Neuronal stem cell (in vitro differentiated cells): ENCODE data around the gene SLC25A53.

ENCODE experiments used
- DNase-seq: peaks from one replicate; pipeline ENCODE4 v3.0.0-alpha.2; 2013; ENCODE audit warnings: low spot score
- H2AFZ ChIP-seq: one replicate; pipeline ENCODE4 v1.6.1; 2013; ENCODE audit warnings: mild to moderate bottlenecking, low read length, inconsistent platforms
- H2AK5ac ChIP-seq: 2 replicates; pipeline ENCODE4 v1.6.1; 2013; ENCODE audit warnings: low read depth, mild to moderate bottlenecking, inconsistent platforms, low read length, moderate library complexity, mixed read lengths
- H2BK120ac ChIP-seq: 2 replicates; pipeline ENCODE4 v1.6.1; 2013; ENCODE audit warnings: low read depth, mild to moderate bottlenecking, inconsistent platforms, low read length, moderate library complexity, mixed read lengths
- H2BK12ac ChIP-seq: one replicate; pipeline ENCODE4 v1.6.1; 2013; ENCODE audit warnings: low read length, inconsistent platforms
- H2BK15ac ChIP-seq: 2 replicates; pipeline ENCODE4 v1.6.1; 2013; ENCODE audit warnings: mild to moderate bottlenecking, low read length, inconsistent platforms, mixed read lengths
- H2BK5ac ChIP-seq: one replicate; pipeline ENCODE4 v1.6.1; 2013; ENCODE audit warnings: inconsistent platforms, mild to moderate bottlenecking, low read length, moderate library complexity
- H3K14ac ChIP-seq: one replicate; pipeline ENCODE4 v1.6.1; 2013; ENCODE audit warnings: low read length, inconsistent platforms
- H3K18ac ChIP-seq: 2 replicates; pipeline ENCODE4 v1.6.1; 2013; ENCODE audit warnings: low read length, inconsistent platforms
- H3K23ac ChIP-seq: 2 replicates; pipeline ENCODE4 v1.6.1; 2013; ENCODE audit warnings: low read depth, mild to moderate bottlenecking, mixed read lengths, low read length, inconsistent platforms; ENCODE audit not compliant: poor library complexity
- H3K27ac ChIP-seq: replicated peaks from 3 replicates; pipeline ENCODE4 v1.5.1; 2013; ENCODE audit warnings: low read length, inconsistent platforms
- H3K27me3 ChIP-seq, 3 experiments: 2 replicates each; pipeline ENCODE4 v1.6.1; 2013; ENCODE audit warnings: low read length in 3 of 3, mild to moderate bottlenecking in 2 of 3, inconsistent platforms in 1 of 3, low read depth in 1 of 3, mixed read lengths in 1 of 3, moderate library complexity in 1 of 3; ENCODE audit not compliant: control insufficient read depth in 3 of 3, insufficient read depth in 3 of 3
- H3K36me3 ChIP-seq, 2 donors: replicated peaks in 1 of 2; 2 replicates each; pipeline ENCODE4 v1.6.1; 2013; ENCODE audit warnings: low read length in 2 of 2; ENCODE audit not compliant: control insufficient read depth in 2 of 2, insufficient read depth in 2 of 2
- H3K4ac ChIP-seq: 2 replicates; pipeline ENCODE4 v1.6.1; 2013; ENCODE audit warnings: inconsistent platforms, mild to moderate bottlenecking, low read length, moderate library complexity
- H3K4me1 ChIP-seq, 2 donors: 1 replicate in 1 of 2; 2 replicates in 1 of 2; pipeline ENCODE4 v1.6.1; 2013; ENCODE audit warnings: low read length in 2 of 2, low read depth in 1 of 2; ENCODE audit not compliant: control insufficient read depth in 2 of 2, insufficient read depth in 1 of 2
- H3K4me2 ChIP-seq: one replicate; pipeline ENCODE4 v1.6.1; 2013; ENCODE audit warnings: mild to moderate bottlenecking, low read length, inconsistent platforms; ENCODE audit not compliant: insufficient read depth, poor library complexity, severe bottlenecking
- H3K4me3 ChIP-seq, 2 donors: 2 replicates each; pipeline ENCODE4 v1.5.1; 2013; ENCODE audit warnings: low read length in 2 of 2, mild to moderate bottlenecking in 2 of 2, inconsistent platforms in 1 of 2, moderate library complexity in 1 of 2
- H3K79me1 ChIP-seq: one replicate; pipeline ENCODE4 v1.6.1; 2013; ENCODE audit warnings: low read depth, mild to moderate bottlenecking, inconsistent platforms, low read length, moderate library complexity
- H3K9ac ChIP-seq: one replicate; pipeline ENCODE4 v1.6.1; 2013; ENCODE audit warnings: mild to moderate bottlenecking, low read depth, low read length, inconsistent platforms; ENCODE audit not compliant: poor library complexity
- H3K9me3 ChIP-seq, 2 donors: replicated peaks in 1 of 2; 2 replicates each; pipeline versions ENCODE3 to v1.6.1; 2013; ENCODE audit warnings: low read length in 2 of 2, mild to moderate bottlenecking in 2 of 2, inconsistent platforms in 1 of 2, low read depth in 1 of 2, mixed read lengths in 1 of 2, moderate library complexity in 1 of 2; ENCODE audit not compliant: control insufficient read depth in 2 of 2, insufficient read depth in 1 of 2
- H4K8ac ChIP-seq: one replicate; pipeline ENCODE4 v1.6.1; 2013; ENCODE audit warnings: low read depth, mild to moderate bottlenecking, inconsistent platforms, low read length, moderate library complexity
- H4K91ac ChIP-seq: one replicate; pipeline ENCODE4 v1.6.1; 2013; ENCODE audit warnings: low read length, low read depth, mild to moderate bottlenecking, inconsistent platforms; ENCODE audit not compliant: poor library complexity
- WGBS, 2 donors: extraction: QIAGEN DNeasy Blood & Tissue Kit; methylation state at CpG; one replicate each; pipeline ENCODE4 v1.1.7; 2013; ENCODE audit warnings: missing lambda C conversion rate in 2 of 2, mixed read lengths in 1 of 2; ENCODE audit not compliant: insufficient read length in 2 of 2, insufficient replicate concordance in 1 of 2; ENCODE audit errors: extremely low coverage in 2 of 2; 5-methylcytosine and 5-hydroxymethylcytosine counted together

The SLC25A53 gene

GRCh38 chrX:104130808-104131207, 26.0 kb downstream of the SLC25A53 start:
- no peak overlapping the region for H3K14ac ChIP-seq
- H3K23ac ChIP-seq, result no peak overlapping the region
- H4K8ac ChIP-seq, result no peak overlapping the region
- no CpG with 5 or more reads among the region's 6 CpGs for WGBS, 2 donors
- no peaks in the 10 kb centered on the region for H3K4me1 ChIP-seq
- DNase-seq, result no peak
- no peak overlapping the region for H3K4me3 ChIP-seq
- no peak overlapping the region for H2AFZ ChIP-seq
- H3K79me1 ChIP-seq, result no peaks in the 10 kb centered on the region
- no peak overlapping the region for H2BK5ac ChIP-seq
- H3K9me3 ChIP-seq, result no peaks in the 10 kb centered on the region
- H2AK5ac ChIP-seq, result no peak overlapping the region
- H3K27me3 ChIP-seq, result no peaks in the 10 kb centered on the region
- no peak overlapping the region for H2BK120ac ChIP-seq
- H3K4me2 ChIP-seq, result no peak overlapping the region
- no peak overlapping the region for H2BK15ac ChIP-seq
- H4K91ac ChIP-seq, result no peak overlapping the region
- no peak overlapping the region for H3K27ac ChIP-seq
- no peak overlapping the region for H3K4ac ChIP-seq
- H3K9ac ChIP-seq, result no peak overlapping the region
- no peak overlapping the region for H2BK12ac ChIP-seq
- no peaks in the 10 kb centered on the region for H3K36me3 ChIP-seq
- H3K18ac ChIP-seq, result no peak overlapping the region

- DNase-seq, result no peak
- Histone ChIP-seq H2BK12ac (no peak overlapping the region), H4K8ac (no peak overlapping the region), H3K9ac (no peak overlapping the region), H3K36me3 (no peaks in the 10 kb centered on the region), H3K18ac (no peak overlapping the region), H2BK5ac (no peak overlapping the region), H2AK5ac (no peak overlapping the region), H3K4me3 (no peak overlapping the region), H3K9me3 (no peaks in the 10 kb centered on the region), H2BK120ac (no peak overlapping the region), H3K23ac (no peak overlapping the region), H2BK15ac (no peak overlapping the region), H3K4ac (no peak overlapping the region), H4K91ac (no peak overlapping the region), H3K4me1 (no peaks in the 10 kb centered on the region), H3K4me2 (no peak overlapping the region), H3K14ac (no peak overlapping the region), H3K27me3 (no peaks in the 10 kb centered on the region), H3K79me1 (no peaks in the 10 kb centered on the region), H3K27ac (no peak overlapping the region), H2AFZ (no peak overlapping the region)
- WGBS, 2 donors, result no CpG with 5 or more reads among the region's 2 CpGs
Observed at GRCh38 chrX:104126856-104127255, 30.0 kb downstream of the SLC25A53 start.

- WGBS, 2 donors, result no CpG with 5 or more reads among the region's 5 CpGs
- Histone ChIP-seq H2BK15ac (no peak overlapping the region), H3K4me1 (peaks cover 3 to 4% of the 10 kb centered on the region in 2 donors), H3K27ac (no peak overlapping the region), H3K36me3 (no peaks in the 10 kb centered on the region), H3K4ac (no peak overlapping the region), H3K4me3 (no peak overlapping the region), H3K14ac (no peak overlapping the region), H3K18ac (no peak overlapping the region), H4K8ac (no peak overlapping the region), H2BK12ac (no peak overlapping the region), H3K23ac (no peak overlapping the region), H2BK5ac (no peak overlapping the region), H3K9ac (no peak overlapping the region), H4K91ac (no peak overlapping the region), H2BK120ac (no peak overlapping the region), H3K27me3 (no peaks in the 10 kb centered on the region), H3K79me1 (no peaks in the 10 kb centered on the region), H2AFZ (no peak overlapping the region), H3K9me3 (no peaks in the 10 kb centered on the region), H2AK5ac (no peak overlapping the region), H3K4me2 (no peak overlapping the region)
- no peak for DNase-seq
Observed at GRCh38 chrX:104122829-104123228, 34.0 kb downstream of the SLC25A53 start.

GRCh38 chrX:104118765-104119164, 38.0 kb downstream of the SLC25A53 start:
- Histone ChIP-seq H2AK5ac (no peak overlapping the region), H3K23ac (no peak overlapping the region), H3K14ac (no peak overlapping the region), H2BK12ac (no peak overlapping the region), H3K36me3 (no peaks in the 10 kb centered on the region), H3K4ac (no peak overlapping the region), H2BK5ac (no peak overlapping the region), H3K27ac (no peak overlapping the region), H2BK120ac (no peak overlapping the region), H2BK15ac (no peak overlapping the region), H4K91ac (no peak overlapping the region), H3K9me3 (no peaks in the 10 kb centered on the region), H3K4me2 (no peak overlapping the region), H3K4me3 (no peak overlapping the region), H2AFZ (no peak overlapping the region), H3K4me1 (peaks cover 4 to 17% of the 10 kb centered on the region in 2 donors), H3K79me1 (no peaks in the 10 kb centered on the region), H3K27me3 (no peaks in the 10 kb centered on the region), H3K18ac (no peak overlapping the region), H3K9ac (no peak overlapping the region), H4K8ac (no peak overlapping the region)
- DNase-seq, result no peak
- no CpG with 5 or more reads among the region's 1 CpG for WGBS, 2 donors
